ENCODE data around the gene RABL6. TPM values are rescaled to one million over a fixed set of nuclear protein-coding genes. Genes with fewer than 3 reads are reported as not detected.
"Not testable (repeated sequence)": the region's sequence is repeated elsewhere in the genome, so short reads cannot be mapped to it uniquely, and the experiment has no call there.

Gene RABL6
- total and polyA plus RNA-seq, 2 of the 4 experiments (the other 2 are of a cell fraction) = 37.1 to 47.5 TPM

GRCh38 chr9:136785565-136786355 is 22.0 kb upstream of the RABL6 start:
- BruUV-seq (replicated peaks) = not testable (repeated sequence)

More at GRCh38 chr9:136785565-136786355, 22.0 kb upstream of the RABL6 start:
- ATAC-seq (ENCODE audit: low read depth); H3K4me3 ChIP-seq (ENCODE audit: insufficient read depth, low read depth, low read length); H3K4me2 ChIP-seq (ENCODE audit: low read depth, low read length); POLR2A ChIA-PET (ENCODE audit: unreplicated experiment); H3K9me3 ChIP-seq (ENCODE audit: control insufficient read depth, insufficient read depth, low read length); H3K79me1 ChIP-seq (ENCODE audit: low read depth in 1 of 2, low read length in 2 of 2); H2BK15ac ChIP-seq (ENCODE audit: low read depth, low read length); H3K23ac ChIP-seq (ENCODE audit: low read depth, low read length); H4K5ac ChIP-seq (ENCODE audit: low read depth, low read length); H3K9ac ChIP-seq (ENCODE audit: low read depth, low read length); DNase-seq; H2AK9ac ChIP-seq (replicated peaks; ENCODE audit: low read depth, low read length, poor library complexity); H2BK5ac ChIP-seq (ENCODE audit: low read depth, low read length, poor library complexity, severe bottlenecking); H2BK20ac ChIP-seq (ENCODE audit: low read depth, low read length); H4K20me1 ChIP-seq (ENCODE audit: insufficient read depth, low read length); H2BK120ac ChIP-seq (ENCODE audit: low read depth, low read length); H3K14ac ChIP-seq (replicated peaks; ENCODE audit: low read depth, low read length); H3K56ac ChIP-seq (ENCODE audit: extremely low read depth, insufficient read depth, low read length); H2AFZ ChIP-seq (replicated peaks; ENCODE audit: low read length, poor library complexity); H3K27ac ChIP-seq (ENCODE audit: insufficient read depth, low read length); H4K8ac ChIP-seq (ENCODE audit: low read depth in 2 of 2, low read length in 2 of 2); H3K18ac ChIP-seq (ENCODE audit: low read depth, low read length); intact Hi-C loops (cut with micrococcal nuclease); H3K4ac ChIP-seq (ENCODE audit: low read depth, low read length); H3K4me1 ChIP-seq (ENCODE audit: control insufficient read depth, insufficient read depth, low read length); H4K91ac ChIP-seq (ENCODE audit: insufficient read depth, low read depth, low read length); H3K9me1 ChIP-seq (ENCODE audit: insufficient read depth, low read length); dilution Hi-C loops (cut with HindIII; ENCODE audit: low sequenced_read_pairs, unreplicated experiment); H3K36me3 ChIP-seq (ENCODE audit: control insufficient read depth, insufficient read depth, low read length); H2AK5ac ChIP-seq (ENCODE audit: low read depth, low read length): not testable (repeated sequence)
- peaks cover 15% of the 10 kb centered on the region for H3K27me3 ChIP-seq (ENCODE audit: control insufficient read depth, insufficient read depth, low read length)
- WGBS, 2 experiments (ENCODE audit: extremely low coverage in 2 of 2, insufficient read length in 1 of 2) = 90% methylated on average over 10 of the region's 23 CpGs; no CpG with 5 or more reads in 1 of the 2 experiments
- CTCF ChIA-PET = interaction anchor here (0.6 kb wide), 1 partner anchor 55 kb away, joined by 5 read pairs; no protein-coding TSS in a partner anchor
- in situ Hi-C loops (cut with MboI; ENCODE audit: low sequenced_read_pairs) = loop anchor here (10.0 kb wide), 1 partner anchor 249 kb away; the partner anchor contains the start of gene FUT7

All from IMR-90 (cell line).